HG03064 (cell line): ENCODE measurements around the gene PPT1.
"Not testable (repeated sequence)": the region's sequence is repeated elsewhere in the genome, so short reads cannot be mapped to it uniquely, and the experiment has no call there.

Experiments
- ATAC-seq: cut with Tn5 transposase; IDR thresholded peaks from one replicate; pipeline ENCODE4 v1.9.1; 2021; ENCODE audit warnings: low read depth; ENCODE audit not compliant: unreplicated experiment

Gene PPT1

GRCh38 chr1:40057310-40058030 lies 39.6 kb downstream of the PPT1 start:
- no peak for ATAC-seq

- ATAC-seq, result no peak
These were observed 40.3 kb downstream of the PPT1 start for GRCh38 chr1:40056519-40057309.

GRCh38 chr1:40053138-40053887 lies 43.7 kb downstream of the PPT1 start:
- no peak for ATAC-seq

GRCh38 chr1:40050863-40051262 lies 46.2 kb downstream of the PPT1 start:
- ATAC-seq, result no peak

GRCh38 chr1:40049725-40050124 lies 47.3 kb downstream of the PPT1 start:
- no peak for ATAC-seq

- no peak for ATAC-seq
These were observed 49.3 kb downstream of the PPT1 start for GRCh38 chr1:40047769-40048168.

GRCh38 chr1:40047276-40047675 lies 49.8 kb downstream of the PPT1 start:
- ATAC-seq, result no peak

GRCh38 chr1:40045766-40046165 lies 51.3 kb downstream of the PPT1 start:
- ATAC-seq, result no peak

GRCh38 chr1:40045182-40045581 lies 51.9 kb downstream of the PPT1 start:
- ATAC-seq, result no peak

- ATAC-seq, result no peak
These were observed 52.9 kb downstream of the PPT1 start for GRCh38 chr1:40044110-40044509.

- no peak for ATAC-seq
These were observed 54.7 kb downstream of the PPT1 start for GRCh38 chr1:40042341-40042740.

GRCh38 chr1:40041466-40041838 lies 55.6 kb downstream of the PPT1 start:
- no peak for ATAC-seq

- ATAC-seq, result peak; percentile 79
These were observed 56.3 kb downstream of the PPT1 start, which contains the start of gene CAP1 for GRCh38 chr1:40040511-40041465. Gene CAP1 (plus strand): TSS chr1:40040729. CDS start chr1:40059347, 18,618 bp downstream.

- peak; percentile 48 for ATAC-seq
These were observed 57.1 kb downstream of the PPT1 start for GRCh38 chr1:40039757-40040510.

- peak; percentile 23 for ATAC-seq
These were observed 57.8 kb downstream of the PPT1 start for GRCh38 chr1:40039245-40039756.

- no peak for ATAC-seq
These were observed 58.4 kb downstream of the PPT1 start for GRCh38 chr1:40038697-40039096.

GRCh38 chr1:40037254-40037653 lies 59.8 kb downstream of the PPT1 start:
- ATAC-seq, result not testable (repeated sequence)

GRCh38 chr1:40036574-40036973 lies 60.5 kb downstream of the PPT1 start:
- no peak for ATAC-seq

- no peak for ATAC-seq
These were observed 62.2 kb downstream of the PPT1 start for GRCh38 chr1:40034869-40035268.
